ENCODE data around the gene FCRLA.

Gene FCRLA

GRCh38 chr1:161702250-161702649 is 4.8 kb upstream of the FCRLA start:
- in situ Hi-C loops (cut with MboI; ENCODE audit: low sequenced_read_pairs, unreplicated experiment), result no loop called here
- no peak for TF ChIP-seq CTCF (IDR thresholded peaks at IDR 0.05; ENCODE audit: borderline replicate concordance, control extremely low read depth, extremely low read depth, insufficient read depth, missing control alignments)
- no peak for DNase-seq (ENCODE audit: low spot score)

DNA sequence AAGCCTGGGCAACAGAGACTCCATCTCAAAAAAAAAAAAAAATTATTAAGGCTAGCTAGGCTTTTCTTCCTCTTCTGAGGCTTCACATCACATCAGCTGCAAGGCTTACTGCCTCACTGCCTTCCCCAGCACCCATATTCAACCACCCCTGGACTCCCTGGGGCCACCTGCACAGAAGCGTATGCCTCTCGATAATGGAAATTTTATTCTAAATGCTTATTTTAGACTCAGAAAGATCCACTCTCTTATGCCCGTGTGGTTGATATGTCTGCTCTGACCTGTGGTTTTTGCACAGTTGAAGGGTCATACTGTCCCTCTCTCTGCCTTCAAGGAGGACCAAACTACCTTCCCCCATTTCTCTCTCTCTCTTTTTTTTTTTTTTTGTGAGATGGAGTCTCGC is 1.5 kb upstream of the FCRLA start:
- TF ChIP-seq CTCF (IDR thresholded peaks at IDR 0.05; ENCODE audit: borderline replicate concordance, control extremely low read depth, extremely low read depth, insufficient read depth, missing control alignments), result no peak
- DNase-seq (ENCODE audit: low spot score), result no peak
- in situ Hi-C loops (cut with MboI; ENCODE audit: low sequenced_read_pairs, unreplicated experiment), result no loop called here

DNA sequence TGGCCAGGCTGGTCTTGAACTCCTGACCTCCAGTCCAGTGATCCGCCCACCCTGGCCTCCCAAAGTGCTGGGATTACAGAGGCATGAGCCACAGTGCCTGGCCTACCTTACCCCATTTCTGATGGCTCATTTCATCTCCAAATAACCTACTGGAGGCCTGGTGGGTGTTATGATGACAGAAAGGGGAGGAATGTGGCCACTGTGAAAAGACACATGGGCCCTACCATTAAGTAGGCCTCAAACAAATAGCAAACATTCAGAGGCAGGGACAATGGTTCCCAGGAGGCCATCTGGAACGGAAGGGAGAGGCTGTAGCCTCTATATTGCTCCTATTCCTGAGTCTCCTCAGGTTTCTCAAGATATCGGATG is 932 bp upstream of the FCRLA start:
- in situ Hi-C loops (cut with MboI; ENCODE audit: low sequenced_read_pairs, unreplicated experiment), result no loop called here
- TF ChIP-seq CTCF (IDR thresholded peaks at IDR 0.05; ENCODE audit: borderline replicate concordance, control extremely low read depth, extremely low read depth, insufficient read depth, missing control alignments), result no peak

DNA sequence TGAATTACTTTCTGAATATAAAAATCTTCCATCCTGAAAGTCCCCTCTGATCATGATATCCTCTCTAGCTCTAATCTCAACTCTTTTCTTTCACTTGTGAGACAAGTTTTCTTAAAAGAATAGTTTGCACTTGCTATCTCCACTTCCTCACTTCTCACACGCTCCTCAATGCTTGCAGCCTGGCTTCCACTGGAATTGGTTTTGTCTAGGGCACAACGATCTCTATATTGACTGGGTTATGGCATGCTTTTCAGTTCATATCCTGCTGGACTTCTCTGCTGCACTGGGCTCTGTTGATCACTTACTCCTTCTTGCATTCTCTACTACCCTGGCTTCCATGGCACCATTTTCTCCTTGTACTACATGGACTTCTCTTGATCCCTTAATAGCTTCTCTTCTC is 474 bp downstream of the FCRLA start:
- no peak for DNase-seq (ENCODE audit: low spot score)
- no peak for TF ChIP-seq CTCF (IDR thresholded peaks at IDR 0.05; ENCODE audit: borderline replicate concordance, control extremely low read depth, extremely low read depth, insufficient read depth, missing control alignments)
- in situ Hi-C loops (cut with MboI; ENCODE audit: low sequenced_read_pairs, unreplicated experiment), result no loop called here

More for the DNA sequence above, 932 bp upstream of the FCRLA start:
- DNase-seq (ENCODE audit: low spot score), result no peak

DNA sequence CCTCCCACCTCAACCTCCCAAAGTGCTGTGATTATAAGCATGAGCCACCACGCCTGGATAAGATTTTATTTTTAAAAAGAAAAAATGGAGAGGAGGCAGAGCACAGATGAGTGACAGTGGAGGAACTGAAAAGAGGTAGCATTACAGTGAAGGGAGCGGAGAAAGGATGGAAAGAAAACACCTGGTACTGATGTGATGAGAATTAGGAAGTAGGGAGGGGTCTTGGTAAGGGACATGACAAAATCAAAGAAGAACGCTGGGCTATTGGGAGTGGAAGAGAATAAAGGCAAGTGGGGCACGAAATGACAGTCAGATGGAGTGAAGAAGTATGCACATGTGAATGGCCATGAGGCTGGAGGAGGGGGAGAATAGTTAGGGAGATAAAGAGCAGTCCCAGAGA is 2.3 kb downstream of the FCRLA start:
- in situ Hi-C loops (cut with MboI; ENCODE audit: low sequenced_read_pairs, unreplicated experiment), result no loop called here
- TF ChIP-seq CTCF (IDR thresholded peaks at IDR 0.05; ENCODE audit: borderline replicate concordance, control extremely low read depth, extremely low read depth, insufficient read depth, missing control alignments), result no peak

DNA sequence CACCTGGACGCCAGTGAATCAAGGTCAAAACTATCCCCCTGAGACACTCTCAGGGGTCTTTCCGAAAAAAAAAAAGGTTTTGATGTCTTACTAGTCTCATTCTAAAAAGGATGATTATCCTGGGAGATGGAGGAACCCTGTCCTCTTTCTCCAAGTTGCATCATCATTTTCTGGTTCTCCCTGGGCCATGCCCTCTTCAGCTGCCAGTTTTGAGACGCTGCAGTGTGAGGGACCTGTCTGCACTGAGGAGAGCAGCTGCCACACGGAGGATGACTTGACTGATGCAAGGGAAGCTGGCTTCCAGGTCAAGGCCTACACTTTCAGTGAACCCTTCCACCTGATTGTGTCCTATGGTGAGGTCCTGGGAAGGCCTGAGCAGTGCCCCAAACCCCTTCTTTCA is 3.5 kb downstream of the FCRLA start:
- no peak for DNase-seq (ENCODE audit: low spot score)
- in situ Hi-C loops (cut with MboI; ENCODE audit: low sequenced_read_pairs, unreplicated experiment), result no loop called here
- TF ChIP-seq CTCF (IDR thresholded peaks at IDR 0.05; ENCODE audit: borderline replicate concordance, control extremely low read depth, extremely low read depth, insufficient read depth, missing control alignments), result no peak

More for the DNA sequence above, 2.3 kb downstream of the FCRLA start:
- DNase-seq (ENCODE audit: low spot score), result no peak
